Epithelial cell of prostate (primary cell): ENCODE data around the gene ZDHHC5.
"Not testable (repeated sequence)": the region's sequence is repeated elsewhere in the genome, so short reads cannot be mapped to it uniquely, and the experiment has no call there.

ENCODE experiments used
- DNase-seq: peaks from one replicate; pipeline ENCODE4 v3.0.0-alpha.2; 2011; ENCODE audit warnings: low read depth, low spot score
- H3K27ac ChIP-seq: fragments of 450-650 bp; 2 replicates; pipeline ENCODE4 v1.5.1; 2017; ENCODE audit warnings: mild to moderate bottlenecking

Gene ZDHHC5

GRCh38 chr11:57644748-57645688 lies 22.9 kb upstream of the ZDHHC5 start:
- DNase-seq = no peak
- H3K27ac ChIP-seq = no peak overlapping the region

- no peak for DNase-seq
- no peak overlapping the region for H3K27ac ChIP-seq
Observed at GRCh38 chr11:57645689-57646085, 22.2 kb upstream of the ZDHHC5 start.

GRCh38 chr11:57646194-57646798 lies 21.6 kb upstream of the ZDHHC5 start:
- DNase-seq = no peak
- no peak overlapping the region for H3K27ac ChIP-seq

GRCh38 chr11:57646799-57647303 lies 21.1 kb upstream of the ZDHHC5 start:
- no peak for DNase-seq
- no peak overlapping the region for H3K27ac ChIP-seq

- no peak overlapping the region for H3K27ac ChIP-seq
- DNase-seq = no peak
Observed at GRCh38 chr11:57647372-57647771, 20.5 kb upstream of the ZDHHC5 start.

- H3K27ac ChIP-seq = no peak overlapping the region
- no peak for DNase-seq
Observed at GRCh38 chr11:57647960-57648800, 19.7 kb upstream of the ZDHHC5 start.

GRCh38 chr11:57648801-57649735 lies 18.8 kb upstream of the ZDHHC5 start:
- DNase-seq = no peak
- H3K27ac ChIP-seq = no peak overlapping the region

GRCh38 chr11:57649826-57650738 lies 17.8 kb upstream of the ZDHHC5 start, which contains the start of gene YPEL4:
Gene YPEL4, minus strand, starts transcription at chr11:57649912. Its CDS starts 2,805 bp downstream, at chr11:57647107.
- peak within 1 kb of the TSS; percentile 42 for H3K27ac ChIP-seq
- DNase-seq = no peak

GRCh38 chr11:57650739-57651090 lies 17.2 kb upstream of the ZDHHC5 start:
- no peak for DNase-seq
- H3K27ac ChIP-seq = peak overlapping the region; percentile 42

- peak overlapping the region; percentile 42 for H3K27ac ChIP-seq
- DNase-seq = no peak
Observed at GRCh38 chr11:57651408-57651807, 16.5 kb upstream of the ZDHHC5 start.

GRCh38 chr11:57652230-57652629 lies 15.7 kb upstream of the ZDHHC5 start:
- DNase-seq = not testable (repeated sequence)

GRCh38 chr11:57652662-57653061 lies 15.3 kb upstream of the ZDHHC5 start:
- no peak overlapping the region for H3K27ac ChIP-seq
- no peak for DNase-seq

More at GRCh38 chr11:57652230-57652629, 15.7 kb upstream of the ZDHHC5 start:
- not testable (repeated sequence) for H3K27ac ChIP-seq

- H3K27ac ChIP-seq = no peak overlapping the region
- no peak for DNase-seq
Observed at GRCh38 chr11:57653163-57653562, 14.8 kb upstream of the ZDHHC5 start.

GRCh38 chr11:57656885-57657193 lies 11.1 kb upstream of the ZDHHC5 start:
- peak overlapping the region; percentile 77 for H3K27ac ChIP-seq
- no peak for DNase-seq

GRCh38 chr11:57657194-57658022 lies 10.5 kb upstream of the ZDHHC5 start, which contains the start of gene CLP1:
Gene CLP1, plus strand, starts transcription at chr11:57657762. Its CDS starts 1,715 bp downstream, at chr11:57659477.
- H3K27ac ChIP-seq = peak within 1 kb of the TSS; percentile 77
- peak; percentile 96 for DNase-seq

GRCh38 chr11:57658023-57658361 lies 9.9 kb upstream of the ZDHHC5 start:
- H3K27ac ChIP-seq = peak overlapping the region; percentile 77

GRCh38 chr11:57659669-57660068 lies 8.2 kb upstream of the ZDHHC5 start:
- no peak for DNase-seq
- H3K27ac ChIP-seq = no peak overlapping the region

More at GRCh38 chr11:57658023-57658361, 9.9 kb upstream of the ZDHHC5 start:
- DNase-seq = no peak

GRCh38 chr11:57662893-57663292 lies 5.0 kb upstream of the ZDHHC5 start:
- no peak overlapping the region for H3K27ac ChIP-seq
- DNase-seq = no peak
